Adrenal gland (tissue), 5 donors: ENCODE results near the gene RHBDF2.

Experiments used
- POLR2A ChIP-seq, 2 donors: fragments of 450-650 bp; IDR thresholded peaks; one replicate each; pipeline ENCODE4 v1.6.1; 2017; ENCODE audit warnings: antibody characterized with exemption in 2 of 2, mild to moderate bottlenecking in 2 of 2, moderate library complexity in 1 of 2
- TF ChIP-seq, protein P1 (sequence below), 6 experiments: fragments of 450-650 bp in 4 of 6; fragments of 200-600 bp in 2 of 6; sonication (generic) in 1 of 6; IDR thresholded peaks; 1 replicate in 5 of 6; 2 replicates in 1 of 6; pipeline versions ENCODE4 v1.5.1 to v1.8.0; 2016 to 2021; ENCODE audit warnings: antibody characterized with exemption in 6 of 6, mild to moderate bottlenecking in 2 of 6, moderate library complexity in 1 of 6
- donor health status: DM: no; HTN: no; CAD: no.

DNA sequence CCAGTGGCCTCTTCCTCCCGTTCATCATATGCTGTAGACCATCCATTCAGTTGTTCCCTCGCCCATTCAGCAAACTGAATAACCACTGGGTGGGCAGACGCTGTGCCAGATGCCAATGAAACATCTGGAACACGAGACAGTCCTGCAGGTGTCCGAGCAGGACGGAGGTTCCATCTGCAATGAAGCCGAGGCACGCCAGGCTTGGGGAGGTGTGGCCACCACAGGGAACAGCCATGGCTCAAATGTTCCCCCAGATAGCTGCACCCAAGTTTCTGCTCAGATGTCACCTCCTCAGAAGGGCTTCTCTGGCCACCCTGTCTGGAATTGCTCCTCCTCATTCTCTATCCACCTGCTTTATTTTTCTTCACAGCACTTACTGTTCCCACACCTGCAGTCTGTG, 78.8 kb downstream of the RHBDF2 start:
- TF ChIP-seq, protein P1, sequence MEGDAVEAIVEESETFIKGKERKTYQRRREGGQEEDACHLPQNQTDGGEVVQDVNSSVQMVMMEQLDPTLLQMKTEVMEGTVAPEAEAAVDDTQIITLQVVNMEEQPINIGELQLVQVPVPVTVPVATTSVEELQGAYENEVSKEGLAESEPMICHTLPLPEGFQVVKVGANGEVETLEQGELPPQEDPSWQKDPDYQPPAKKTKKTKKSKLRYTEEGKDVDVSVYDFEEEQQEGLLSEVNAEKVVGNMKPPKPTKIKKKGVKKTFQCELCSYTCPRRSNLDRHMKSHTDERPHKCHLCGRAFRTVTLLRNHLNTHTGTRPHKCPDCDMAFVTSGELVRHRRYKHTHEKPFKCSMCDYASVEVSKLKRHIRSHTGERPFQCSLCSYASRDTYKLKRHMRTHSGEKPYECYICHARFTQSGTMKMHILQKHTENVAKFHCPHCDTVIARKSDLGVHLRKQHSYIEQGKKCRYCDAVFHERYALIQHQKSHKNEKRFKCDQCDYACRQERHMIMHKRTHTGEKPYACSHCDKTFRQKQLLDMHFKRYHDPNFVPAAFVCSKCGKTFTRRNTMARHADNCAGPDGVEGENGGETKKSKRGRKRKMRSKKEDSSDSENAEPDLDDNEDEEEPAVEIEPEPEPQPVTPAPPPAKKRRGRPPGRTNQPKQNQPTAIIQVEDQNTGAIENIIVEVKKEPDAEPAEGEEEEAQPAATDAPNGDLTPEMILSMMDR (IDR thresholded peaks at IDR 0.05): no peak
- no peak for TF ChIP-seq POLR2A (IDR thresholded peaks at IDR 0.05)
